Esophagus muscularis mucosa (tissue), 4 donors: ENCODE data around the gene APOL2.
"Not testable (repeated sequence)": the region's sequence is repeated elsewhere in the genome, so short reads cannot be mapped to it uniquely, and the experiment has no call there.

Source experiments
- CTCF ChIP-seq, 3 experiments: fragments of 200-600 bp in 2 of 3; fragments of 450-650 bp in 1 of 3; sonication (generic) in 2 of 3; IDR thresholded peaks; one replicate each; pipeline ENCODE4 v1.5.1; 2017 to 2019; ENCODE audit warnings: antibody characterized with exemption in 3 of 3, mild to moderate bottlenecking in 2 of 3, moderate library complexity in 1 of 3
- EP300 ChIP-seq: sonication (generic); formaldehyde crosslinking; IDR thresholded peaks from one replicate; pipeline ENCODE4 v1.6.1; 2017; ENCODE audit warnings: antibody characterized with exemption
- POLR2A ChIP-seq: fragments of 450-650 bp; IDR thresholded peaks from one replicate; pipeline ENCODE4 v1.6.1; 2017; ENCODE audit warnings: antibody characterized with exemption, moderate library complexity, mild to moderate bottlenecking, low read depth
- POLR2AphosphoS5 ChIP-seq, 2 donors: sonication (generic); formaldehyde crosslinking; IDR thresholded peaks; one replicate each; pipeline ENCODE4 v1.6.1; 2017; ENCODE audit warnings: antibody characterized with exemption in 2 of 2

- not testable (repeated sequence) for TF ChIP-seq CTCF (IDR thresholded peaks at IDR 0.05); EP300; POLR2AphosphoS5 (IDR thresholded peaks at IDR 0.05); POLR2A
Measured at GRCh38 chr22:36255572-36255971, 16.2 kb upstream of the APOL2 start.
